ENCODE measurements around the gene CACNA1I.
"Not testable (repeated sequence)": the region's sequence is repeated elsewhere in the genome, so short reads cannot be mapped to it uniquely, and the experiment has no call there.

CACNA1I gene

GRCh38 chr22:39570665-39571064 is at the start of gene CACNA1I:
Gene CACNA1I (plus strand): TSS chr22:39570753. CDS start chr22:39570753, 0 bp downstream.
- in situ Hi-C loops (cut with MboI; ENCODE audit: low sequenced_read_pairs) = no loop called here

- in situ Hi-C loops (cut with MboI; ENCODE audit: low sequenced_read_pairs) = not testable (repeated sequence)
Measured at GRCh38 chr22:39521106-39521885, 49.3 kb upstream of the CACNA1I start.

- in situ Hi-C loops (cut with MboI; ENCODE audit: low sequenced_read_pairs) = not testable (repeated sequence)
Measured at GRCh38 chr22:39522091-39522490, 48.5 kb upstream of the CACNA1I start.

- in situ Hi-C loops (cut with MboI; ENCODE audit: low sequenced_read_pairs) = no loop called here
Measured at GRCh38 chr22:39522567-39523300, 47.8 kb upstream of the CACNA1I start.

- in situ Hi-C loops (cut with MboI; ENCODE audit: low sequenced_read_pairs) = no loop called here
Measured at GRCh38 chr22:39524089-39524752, 46.3 kb upstream of the CACNA1I start.

GRCh38 chr22:39524753-39525657 is 45.5 kb upstream of the CACNA1I start:
- in situ Hi-C loops (cut with MboI; ENCODE audit: low sequenced_read_pairs) = loop anchor here (25.0 kb wide), 1 partner anchor 812 kb away; the partner anchor contains the start of gene ADSL

- in situ Hi-C loops (cut with MboI; ENCODE audit: low sequenced_read_pairs) = loop anchor here (25.0 kb wide), 1 partner anchor 812 kb away; the partner anchor contains the start of gene ADSL
Measured at GRCh38 chr22:39525658-39525975, 44.9 kb upstream of the CACNA1I start.

GRCh38 chr22:39526736-39527171 is 43.8 kb upstream of the CACNA1I start:
- in situ Hi-C loops (cut with MboI; ENCODE audit: low sequenced_read_pairs) = loop anchor here (25.0 kb wide), 1 partner anchor 811 kb away; the partner anchor contains the start of gene ADSL

- in situ Hi-C loops (cut with MboI; ENCODE audit: low sequenced_read_pairs) = loop anchor here (25.0 kb wide), 1 partner anchor 810 kb away; the partner anchor contains the start of gene ADSL
Measured at GRCh38 chr22:39527481-39527961, 43.0 kb upstream of the CACNA1I start.

- in situ Hi-C loops (cut with MboI; ENCODE audit: low sequenced_read_pairs) = loop anchor here (25.0 kb wide), 1 partner anchor 809 kb away; the partner anchor contains the start of gene ADSL
Measured at GRCh38 chr22:39528080-39528661, 42.4 kb upstream of the CACNA1I start.

GRCh38 chr22:39528681-39529486 is 41.7 kb upstream of the CACNA1I start:
- in situ Hi-C loops (cut with MboI; ENCODE audit: low sequenced_read_pairs) = loop anchor here (25.0 kb wide), 1 partner anchor 808 kb away; the partner anchor contains the start of gene ADSL

GRCh38 chr22:39529487-39529851 is 41.1 kb upstream of the CACNA1I start:
- in situ Hi-C loops (cut with MboI; ENCODE audit: low sequenced_read_pairs) = loop anchor here (25.0 kb wide), 1 partner anchor 808 kb away; the partner anchor contains the start of gene ADSL

GRCh38 chr22:39530116-39530515 is 40.4 kb upstream of the CACNA1I start:
- in situ Hi-C loops (cut with MboI; ENCODE audit: low sequenced_read_pairs) = loop anchor here (25.0 kb wide), 1 partner anchor 807 kb away; the partner anchor contains the start of gene ADSL

GRCh38 chr22:39530692-39531331 is 39.7 kb upstream of the CACNA1I start:
- in situ Hi-C loops (cut with MboI; ENCODE audit: low sequenced_read_pairs) = loop anchor here (25.0 kb wide), 1 partner anchor 806 kb away; the partner anchor contains the start of gene ADSL

GRCh38 chr22:39532215-39533073 is 38.1 kb upstream of the CACNA1I start, which contains the start of gene RPS19BP1:
Gene RPS19BP1 (minus strand): TSS chr22:39532748. CDS start chr22:39532738, 10 bp downstream.
- in situ Hi-C loops (cut with MboI; ENCODE audit: low sequenced_read_pairs) = loop anchor here (25.0 kb wide), 1 partner anchor 805 kb away; the partner anchor contains the start of gene ADSL

GRCh38 chr22:39534092-39534506 is 36.5 kb upstream of the CACNA1I start:
- in situ Hi-C loops (cut with MboI; ENCODE audit: low sequenced_read_pairs) = loop anchor here (25.0 kb wide), 1 partner anchor 803 kb away; the partner anchor contains the start of gene ADSL

All from HL-60/S4 treated with retinoic acid at 250 ng/mL for 4 days and 3 days (cell line).